ENCODE results near the gene SNTG2. TPM values are rescaled to one million over a fixed set of nuclear protein-coding genes. Genes with fewer than 3 reads are reported as not detected.

Gene SNTG2
- total RNA-seq, 2 donors from 2014 or later = 4.1 to 11.9 TPM

- no peak for DNase-seq
- H3K9ac ChIP-seq (ENCODE audit: extremely low read depth, low read length, poor library complexity, severe bottlenecking) = no peak overlapping the region
- Mint-ChIP-seq H3K27ac (no peak overlapping the region), H3K36me3 (ENCODE audit: low read depth) (peaks cover 2% of the 10 kb centered on the region), H3K9me3 (no peaks in the 10 kb centered on the region), H3K27me3 (ENCODE audit: insufficient read depth) (no peaks in the 10 kb centered on the region), H3K4me3 (no peak overlapping the region), H3K4me1 (no peaks in the 10 kb centered on the region)
- no peak for TF ChIP-seq CTCF (conservative IDR thresholded peaks at IDR 0.05)
- no peak overlapping the region for H3K27ac ChIP-seq (ENCODE audit: low read depth, low read length)
- WGBS, 2 experiments (ENCODE audit: insufficient coverage in 1 of 2, insufficient read length in 1 of 2) = 71 to 72% methylated on average over 2 of the region's 2 CpGs
- no peaks in the 10 kb centered on the region for H3K9me3 ChIP-seq (ENCODE audit: control insufficient read depth, low read length)
- H3K4me3 ChIP-seq (ENCODE audit: low read length) = no peak overlapping the region
- no peaks in the 10 kb centered on the region for H3K27me3 ChIP-seq (ENCODE audit: control insufficient read depth, insufficient read depth, low read length, poor library complexity, severe bottlenecking)
- H3K36me3 ChIP-seq (ENCODE audit: control insufficient read depth, insufficient read depth, low read length) = no peaks in the 10 kb centered on the region
- no peaks in the 10 kb centered on the region for H3K4me1 ChIP-seq (ENCODE audit: control insufficient read depth, insufficient read depth, low read length)
Measured at GRCh38 chr2:1099418-1099817, 148.8 kb downstream of the SNTG2 start.

- no peak for TF ChIP-seq CTCF (conservative IDR thresholded peaks at IDR 0.05)
- no peaks in the 10 kb centered on the region for H3K4me1 Mint-ChIP-seq
- no peak for DNase-seq
- H3K27me3 Mint-ChIP-seq (ENCODE audit: insufficient read depth) = no peaks in the 10 kb centered on the region
- no peak overlapping the region for H3K4me3 ChIP-seq (ENCODE audit: low read length)
- no peaks in the 10 kb centered on the region for H3K9me3 Mint-ChIP-seq
- H3K27ac ChIP-seq (ENCODE audit: low read depth, low read length) = no peak overlapping the region
- 85 to 89% methylated on average over 7 to 10 of the region's 10 CpGs for WGBS, 2 experiments (ENCODE audit: insufficient coverage in 1 of 2, insufficient read length in 1 of 2)
- H3K9me3 ChIP-seq (ENCODE audit: control insufficient read depth, low read length) = no peaks in the 10 kb centered on the region
- no peak overlapping the region for H3K9ac ChIP-seq (ENCODE audit: extremely low read depth, low read length, poor library complexity, severe bottlenecking)
- no peak overlapping the region for H3K4me3 Mint-ChIP-seq
- H3K27ac Mint-ChIP-seq = no peak overlapping the region
- no peaks in the 10 kb centered on the region for H3K4me1 ChIP-seq (ENCODE audit: control insufficient read depth, insufficient read depth, low read length)
- no peaks in the 10 kb centered on the region for H3K36me3 ChIP-seq (ENCODE audit: control insufficient read depth, insufficient read depth, low read length)
- no peaks in the 10 kb centered on the region for H3K27me3 ChIP-seq (ENCODE audit: control insufficient read depth, insufficient read depth, low read length, poor library complexity, severe bottlenecking)
- H3K36me3 Mint-ChIP-seq (ENCODE audit: low read depth) = peaks cover 2% of the 10 kb centered on the region
Measured at GRCh38 chr2:1101011-1101782, 150.5 kb downstream of the SNTG2 start.

- Histone ChIP-seq H3K9ac (ENCODE audit: extremely low read depth, low read length, poor library complexity, severe bottlenecking) (no peak overlapping the region), H3K4me3 (ENCODE audit: low read length) (no peak overlapping the region), H3K9me3 (ENCODE audit: control insufficient read depth, low read length) (no peaks in the 10 kb centered on the region), H3K27ac (ENCODE audit: low read depth, low read length) (no peak overlapping the region), H3K36me3 (ENCODE audit: control insufficient read depth, insufficient read depth, low read length) (no peaks in the 10 kb centered on the region), H3K4me1 (ENCODE audit: control insufficient read depth, insufficient read depth, low read length) (no peaks in the 10 kb centered on the region), H3K27me3 (ENCODE audit: control insufficient read depth, insufficient read depth, low read length, poor library complexity, severe bottlenecking) (no peaks in the 10 kb centered on the region)
- no peak overlapping the region for H3K4me3 Mint-ChIP-seq
- H3K4me1 Mint-ChIP-seq = no peaks in the 10 kb centered on the region
- peaks cover 2% of the 10 kb centered on the region for H3K36me3 Mint-ChIP-seq (ENCODE audit: low read depth)
- WGBS, 2 experiments (ENCODE audit: insufficient coverage in 1 of 2, insufficient read length in 1 of 2) = 90 to 94% methylated on average over 9 to 16 of the region's 16 CpGs
- no peak for TF ChIP-seq CTCF (conservative IDR thresholded peaks at IDR 0.05)
- no peak for DNase-seq
- H3K27ac Mint-ChIP-seq = no peak overlapping the region
- H3K27me3 Mint-ChIP-seq (ENCODE audit: insufficient read depth) = no peaks in the 10 kb centered on the region
- H3K9me3 Mint-ChIP-seq = no peaks in the 10 kb centered on the region
Measured at GRCh38 chr2:1101982-1102590, 151.4 kb downstream of the SNTG2 start.

Measured in endodermal cell (in vitro differentiated cells).